K562 (cell line): ENCODE measurements around the gene TMEM218. TPM values are rescaled to one million over a fixed set of nuclear protein-coding genes. Genes with fewer than 3 reads are reported as not detected.

ENCODE experiments used
- AFF1 ChIP-seq, 2 experiments: fragments of 450-650 bp; IDR thresholded peaks; 2 replicates each; pipeline ENCODE4 v1.6.1; 2018; ENCODE audit warnings: mild to moderate bottlenecking in 2 of 2, low read depth in 1 of 2; ENCODE audit not compliant: partially characterized antibody in 2 of 2
- ARID3A ChIP-seq: IDR thresholded peaks from 2 replicates; pipeline ENCODE4 v1.6.1; 2012; ENCODE audit warnings: low read depth, low read length, improper control_type of control experiment, borderline replicate concordance
- BRF1 ChIP-seq: IDR thresholded peaks from 3 replicates; pipeline ENCODE4 v1.6.1; 2011; ENCODE audit warnings: borderline replicate concordance, mild to moderate bottlenecking; ENCODE audit not compliant: insufficient read length; ENCODE audit errors: extremely low read depth
- CCAR2 ChIP-seq: fragments of 200-400 bp; formaldehyde crosslinking; IDR thresholded peaks from 2 replicates; pipeline ENCODE4 v1.6.1; 2017; ENCODE audit warnings: mild to moderate bottlenecking, low read depth, low read length
- CEBPB ChIP-seq: fragments of 450-650 bp; IDR thresholded peaks from 2 replicates; pipeline ENCODE4 v1.6.1; 2016; ENCODE audit warnings: missing genetic modification characterization, missing compliant biosample characterization
- CEBPG ChIP-seq, 3 experiments: fragments of 200-800 bp in 1 of 3; sonication (Bioruptor generic) in 1 of 3; sonication (generic) in 1 of 3; formaldehyde crosslinking in 1 of 3; IDR thresholded peaks in 2 of 3; conservative IDR thresholded peaks in 1 of 3; 2 replicates each; pipeline versions ENCODE4 v1.6.1 to v1.8.0; 2016 to 2022; ENCODE audit warnings: missing compliant biosample characterization in 2 of 3, missing genetic modification characterization in 2 of 3, mild to moderate bottlenecking in 1 of 3, missing genetic modification reagents in 1 of 3
- E2F1 ChIP-seq: sonication (generic); formaldehyde crosslinking; IDR thresholded peaks from 2 replicates; pipeline ENCODE4 v1.8.1; 2023; ENCODE audit warnings: mild to moderate bottlenecking, missing genetic modification reagents, moderate library complexity
- FOS ChIP-seq: IDR thresholded peaks from 3 replicates; pipeline ENCODE4 v1.6.1; 2011; ENCODE audit not compliant: insufficient read length; ENCODE audit errors: extremely low read depth
- HDGF ChIP-seq: fragments of 450-650 bp; IDR thresholded peaks from 2 replicates; pipeline ENCODE4 v1.6.1; 2016
- HSF4 ChIP-seq: fragments of 250-450 bp; sonication (Bioruptor Pico); IDR thresholded peaks from 2 replicates; pipeline ENCODE4 v2.1.2; 2022; ENCODE audit warnings: mild to moderate bottlenecking, moderate library complexity, borderline replicate concordance
- KAT2B ChIP-seq: IDR thresholded peaks from one replicate; pipeline ENCODE4 v1.6.1; 2012; ENCODE audit warnings: low read depth, mild to moderate bottlenecking, control low read depth, inconsistent platforms, low read length, moderate library complexity
- L3MBTL2 ChIP-seq: fragments of 450-650 bp; IDR thresholded peaks from 2 replicates; pipeline ENCODE4 v1.6.1; 2016; ENCODE audit warnings: mild to moderate bottlenecking, moderate library complexity
- MTF1 ChIP-seq: fragments of 250-450 bp; sonication (Bioruptor Pico); IDR thresholded peaks from 2 replicates; pipeline ENCODE4 v1.9.0; 2021; ENCODE audit warnings: moderate library complexity, mild to moderate bottlenecking, inconsistent platforms, borderline replicate concordance
- MYNN ChIP-seq, 2 experiments: sonication (generic); formaldehyde crosslinking in 1 of 2; IDR thresholded peaks; 2 replicates each; pipeline versions ENCODE4 v1.5.0 to v1.6.1; 2016 to 2020; ENCODE audit warnings: antibody characterized with exemption in 1 of 2, missing genetic modification reagents in 1 of 2
- NEUROD1 ChIP-seq: fragments of 150-350 bp; IDR thresholded peaks from 2 replicates; pipeline ENCODE4 v1.6.1; 2014; ENCODE audit warnings: borderline replicate concordance, low read length, low read depth; ENCODE audit not compliant: partially characterized antibody
- PCBP1 ChIP-seq: fragments of 200-400 bp; formaldehyde crosslinking; IDR thresholded peaks from 2 replicates; pipeline ENCODE4 v1.6.1; 2018; ENCODE audit warnings: mild to moderate bottlenecking, low read depth, low read length; ENCODE audit not compliant: poor library complexity, severe bottlenecking
- PKNOX1 ChIP-seq: fragments of 450-650 bp; IDR thresholded peaks from 2 replicates; pipeline ENCODE4 v1.6.1; 2016
- ZBTB26 ChIP-seq: fragments of 450-650 bp; formaldehyde crosslinking; IDR thresholded peaks from 2 replicates; pipeline ENCODE4 v1.4.0; 2022; ENCODE audit warnings: missing genetic modification characterization
- ZNF174 ChIP-seq: fragments of 250-450 bp; sonication (Bioruptor Pico); IDR thresholded peaks from 2 replicates; pipeline ENCODE4 v1.4.0; 2020; ENCODE audit warnings: mild to moderate bottlenecking
- polyA plus RNA-seq, 8 experiments: library from polyadenylated mRNA; depleted of rRNA in 4 of 8; stranded (reverse) in 5 of 8; unstranded in 3 of 8; fragments of >200 nt; fragmentation: Nextera tagmentation in 2 of 8; fragmentation: Illumina TruSeq in 1 of 8; extraction: Ambion mirVana in 2 of 8; extraction: Trizol in 1 of 8; gene quantifications; 2 replicates each; pipeline versions ENCODE4 v1.2.1 to v1.2.3, GENCODE V29; 2011 to 2014; ENCODE audit warnings: inconsistent platforms in 1 of 8, missing spikeins in 1 of 8
- total RNA-seq, 7 experiments: library from RNA; depleted of rRNA in 6 of 7; stranded (reverse); fragments of >200 nt in 6 of 7; fragmentation: Illumina TruSeq in 2 of 7; extraction: Trizol in 2 of 7; gene quantifications; 2 replicates each; pipeline versions ENCODE4 v1.2.1 to v1.2.3, GENCODE V29; 2011 to 2021; ENCODE audit warnings: low replicate concordance in 1 of 7

TMEM218 gene
- total and polyA plus RNA-seq, 9 of the 15 experiments (the other 6 are each of a cell fraction or from before 2014, with no cell fraction given), result 13.4 to 32.2 (median 25.4) TPM

GRCh38 chr11:125075242-125075625 lies 36.2 kb downstream of the TMEM218 start (continued):
- no peak for TF ChIP-seq AFF1 (IDR thresholded peaks at IDR 0.05; ENCODE audit: low read depth in 1 of 2, partially characterized antibody in 2 of 2)
- TF ChIP-seq CCAR2, result no peak
- TF ChIP-seq NEUROD1, result no peak
- no peak for TF ChIP-seq HSF4 (CRISPR knock-in tag)
- no peak for TF ChIP-seq MTF1 (CRISPR knock-in tag)
- no peak for TF ChIP-seq ARID3A
- no peak for TF ChIP-seq ZBTB26
- TF ChIP-seq FOS, result no peak
- TF ChIP-seq ZNF174 (CRISPR knock-in tag), result no peak
- TF ChIP-seq L3MBTL2, result 0 out of 2 replicates have a peak, but pooled peaks have one; percentile 9
- TF ChIP-seq HDGF, result no peak
- peak; percentile 80 for TF ChIP-seq PKNOX1
- no peak for TF ChIP-seq CEBPB (tag)
- TF ChIP-seq KAT2B, result no peak
- TF ChIP-seq MYNN (IDR thresholded peaks at IDR 0.05), result no peak
- TF ChIP-seq MYNN (CRISPR knock-in tag; IDR thresholded peaks at IDR 0.05), result no peak
- no peak for TF ChIP-seq PCBP1
- 0 out of 2 replicates have a peak, but pooled peaks have one; percentile 6 for TF ChIP-seq E2F1 (CRISPR knock-in tag)
- no peak for TF ChIP-seq BRF1
- no peak for TF ChIP-seq CEBPG (CRISPR knock-in tag; IDR thresholded peaks at IDR 0.05)
- TF ChIP-seq CEBPG (tag; conservative IDR thresholded peaks at IDR 0.05 in 1 of 2, IDR thresholded peaks at IDR 0.05 in 1 of 2), result no peak
